ENCODE results near the gene MOB2. TPM values are rescaled to one million over a fixed set of nuclear protein-coding genes. Genes with fewer than 3 reads are reported as not detected.

The MOB2 gene
- total and polyA plus RNA-seq, 4 donors = 8.3 to 18.5 (median 14.8) TPM

DNA sequence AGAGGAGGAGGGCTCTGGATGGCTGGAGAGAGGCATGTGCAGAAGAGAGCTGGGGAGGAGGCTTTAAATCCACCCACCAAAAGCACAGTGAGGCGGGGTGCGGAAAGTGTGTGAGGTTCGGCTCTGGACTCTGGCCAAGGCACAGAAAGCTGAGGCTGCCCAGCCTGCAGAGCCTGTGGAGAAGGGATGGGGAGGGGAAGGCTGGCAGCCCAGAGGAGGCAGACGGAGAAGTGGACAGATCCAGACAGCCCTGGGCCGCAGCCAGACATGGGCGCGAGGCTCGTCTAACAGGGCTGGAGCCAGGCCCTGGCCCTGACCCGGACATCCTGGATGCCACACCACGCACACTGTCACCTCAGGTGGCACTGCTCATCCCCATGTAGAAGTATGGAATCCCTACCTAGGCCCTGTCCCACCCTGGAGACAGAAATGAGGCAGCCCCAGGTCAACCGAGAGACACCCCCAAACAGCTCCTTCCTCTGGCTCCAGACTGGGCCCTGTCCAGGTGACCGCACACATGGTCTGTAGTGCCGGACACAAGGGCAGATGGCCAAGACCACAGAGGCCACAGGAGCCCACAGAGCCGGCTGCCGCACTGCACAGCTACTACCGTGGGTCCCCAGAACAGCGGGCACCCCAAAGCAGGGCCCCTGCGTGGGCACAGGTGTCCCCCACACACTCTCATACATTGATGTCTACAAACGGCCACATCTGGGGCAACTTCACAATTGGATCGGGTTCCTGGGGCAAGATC is 16.6 kb upstream of the MOB2 start:
- no peak overlapping the region for H3K4me3 ChIP-seq (ENCODE audit: low read depth in 1 of 3, low read length in 3 of 3)
- TF ChIP-seq CTCF (IDR thresholded peaks at IDR 0.05; ENCODE audit: low read depth, low read length, missing input control) (no peak), FOXA1 (IDR thresholded peaks at IDR 0.05) (no peak), HNF4A (conservative IDR thresholded peaks at IDR 0.05) (no peak), YY1 (IDR thresholded peaks at IDR 0.05) (no peak), JUND (IDR thresholded peaks at IDR 0.05) (no peak), HNF4G (IDR thresholded peaks at IDR 0.05) (no peak), ZBTB33 (IDR thresholded peaks at IDR 0.05) (no peak)
- peaks cover 0 to 4% (median 1%) of the 10 kb centered on the region in 4 donors for H3K4me1 ChIP-seq (ENCODE audit: control insufficient read depth in 4 of 4, insufficient read depth in 4 of 4, low read length in 3 of 4)
- no peaks in the 10 kb centered on the region for H3K9me3 ChIP-seq (ENCODE audit: control insufficient read depth in 4 of 4, low read length in 3 of 4)
- H3K9ac ChIP-seq (ENCODE audit: low read depth in 1 of 2, low read length in 2 of 2) = no peak overlapping the region
- WGBS = 87% methylated on average over 20 of the region's 20 CpGs
- H3K27ac ChIP-seq (ENCODE audit: low read depth in 1 of 2, low read length in 2 of 2) = no peak overlapping the region
- H3K36me3 ChIP-seq (ENCODE audit: control insufficient read depth in 4 of 4, insufficient read depth in 3 of 4, low read depth in 1 of 4, low read length in 3 of 4) = no peaks in the 10 kb centered on the region
- H3K27me3 ChIP-seq (ENCODE audit: control insufficient read depth in 4 of 4, insufficient read depth in 4 of 4, low read length in 3 of 4) = no peaks in the 10 kb centered on the region
- DNase-seq (ENCODE audit: low spot score) = no peak

GRCh38 chr11:1502168-1502953 is 15.8 kb upstream of the MOB2 start:
- no peak overlapping the region for H3K9ac ChIP-seq (ENCODE audit: low read depth in 1 of 2, low read length in 2 of 2)
- no peak overlapping the region for H3K4me3 ChIP-seq (ENCODE audit: low read depth in 1 of 3, low read length in 3 of 3)
- H3K36me3 ChIP-seq (ENCODE audit: control insufficient read depth in 4 of 4, insufficient read depth in 3 of 4, low read depth in 1 of 4, low read length in 3 of 4) = no peaks in the 10 kb centered on the region
- H3K27me3 ChIP-seq (ENCODE audit: control insufficient read depth in 4 of 4, insufficient read depth in 4 of 4, low read length in 3 of 4) = no peaks in the 10 kb centered on the region
- 96% methylated on average over 24 of the region's 24 CpGs for WGBS
- TF ChIP-seq FOXA2 (IDR thresholded peaks at IDR 0.05) (no peak), YY1 (IDR thresholded peaks at IDR 0.05) (no peak), CTCF (IDR thresholded peaks at IDR 0.05; ENCODE audit: low read depth, low read length, missing input control) (no peak), ATF3 (IDR thresholded peaks at IDR 0.05) (no peak), SP1 (IDR thresholded peaks at IDR 0.05) (no peak)
- H3K27ac ChIP-seq (ENCODE audit: low read depth in 1 of 2, low read length in 2 of 2) = no peak overlapping the region
- no peaks in the 10 kb centered on the region for H3K9me3 ChIP-seq (ENCODE audit: control insufficient read depth in 4 of 4, low read length in 3 of 4)
- no peak for DNase-seq (ENCODE audit: low spot score)
- H3K4me1 ChIP-seq (ENCODE audit: control insufficient read depth in 4 of 4, insufficient read depth in 4 of 4, low read length in 3 of 4) = peaks cover 0 to 7% (median 1%) of the 10 kb centered on the region in 4 donors

All from liver (tissue), 9 donors.